Measurements from ENCODE around the gene SNTB2.

GRCh38 chr16:69350536-69351133 is 163.7 kb downstream of the SNTB2 start:
- TF ChIP-seq POLR2AphosphoS5 (IDR thresholded peaks at IDR 0.05): peak in 1 of 3 donors; percentile 20
- no peak for TF ChIP-seq POLR2A (IDR thresholded peaks at IDR 0.05)
- no peak for TF ChIP-seq CTCF (IDR thresholded peaks at IDR 0.05)
